Suppressor macrophage (primary cell): Measurements from ENCODE around the gene GLDN.
A peak's percentile ranks its signal among the peaks of the same experiment; 100 is the strongest.

Experiments used
- DNase-seq, 4 experiments: peaks; one replicate each; pipeline ENCODE4 v3.0.0-alpha.2; 2020 to 2022

Gene GLDN

DNA sequence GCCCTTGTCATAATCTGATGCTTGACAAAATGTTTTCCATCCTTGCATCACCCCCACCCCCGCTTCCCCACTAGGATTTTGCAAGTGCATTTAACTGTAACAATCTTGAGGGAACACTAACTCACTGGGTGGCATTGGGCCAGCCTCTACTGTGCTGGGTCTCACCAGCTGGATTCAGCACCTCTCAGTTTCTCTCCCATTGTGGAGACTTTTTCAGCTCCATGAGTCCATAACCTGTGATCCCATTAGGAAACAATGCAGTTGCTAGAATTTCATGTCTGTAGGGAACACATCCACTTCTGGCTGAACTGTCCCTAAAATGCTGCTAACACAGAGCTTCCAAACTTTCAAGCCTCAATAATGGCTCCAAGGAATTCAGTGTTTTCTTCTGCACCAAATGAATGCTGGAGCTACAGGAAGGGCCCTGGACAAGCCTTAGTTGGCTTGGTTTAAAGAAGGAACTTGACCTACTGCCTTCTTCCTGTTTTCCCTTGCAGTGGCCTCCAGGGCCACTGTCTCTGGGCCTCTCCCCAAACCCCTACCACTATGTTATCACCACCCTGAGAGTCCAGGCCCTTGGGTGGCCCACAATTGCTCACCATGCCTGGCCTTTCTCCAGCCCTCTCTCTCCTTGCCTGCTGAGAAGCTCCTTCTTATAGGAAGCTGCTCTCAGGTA lies 18.7 kb upstream of the GLDN start:
- peak; percentile 79 to 86 (median 82) for DNase-seq

GRCh38 chr15:51323749-51324148 lies 17.7 kb upstream of the GLDN start:
- DNase-seq = no peak

GRCh38 chr15:51325167-51325566 lies 16.3 kb upstream of the GLDN start:
- no peak for DNase-seq

DNA sequence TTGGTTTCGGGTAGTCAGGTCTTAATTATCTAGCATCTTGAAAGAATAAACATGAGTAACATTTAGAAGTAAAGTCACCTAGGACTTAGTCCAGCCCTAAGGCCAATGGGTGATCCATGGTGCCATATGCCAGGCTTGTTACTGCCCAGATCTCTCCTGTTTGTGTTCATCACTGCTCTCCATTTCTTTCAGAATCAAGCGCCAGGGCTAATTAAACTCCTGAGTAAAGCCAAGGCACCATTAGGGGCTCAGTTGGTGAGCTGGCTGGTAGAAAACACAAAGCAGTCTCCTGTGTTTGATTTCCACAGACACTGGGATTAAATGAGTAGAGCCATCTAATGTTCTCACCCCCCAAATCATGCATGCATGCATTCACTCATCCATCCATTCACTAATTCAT lies 14.4 kb upstream of the GLDN start:
- no peak for DNase-seq

- peak; percentile 28 to 63 (median 44) for DNase-seq
Measured at GRCh38 chr15:51328926-51329325, 12.5 kb upstream of the GLDN start.

- DNase-seq = no peak
Measured at GRCh38 chr15:51331141-51331540, 10.3 kb upstream of the GLDN start.

DNA sequence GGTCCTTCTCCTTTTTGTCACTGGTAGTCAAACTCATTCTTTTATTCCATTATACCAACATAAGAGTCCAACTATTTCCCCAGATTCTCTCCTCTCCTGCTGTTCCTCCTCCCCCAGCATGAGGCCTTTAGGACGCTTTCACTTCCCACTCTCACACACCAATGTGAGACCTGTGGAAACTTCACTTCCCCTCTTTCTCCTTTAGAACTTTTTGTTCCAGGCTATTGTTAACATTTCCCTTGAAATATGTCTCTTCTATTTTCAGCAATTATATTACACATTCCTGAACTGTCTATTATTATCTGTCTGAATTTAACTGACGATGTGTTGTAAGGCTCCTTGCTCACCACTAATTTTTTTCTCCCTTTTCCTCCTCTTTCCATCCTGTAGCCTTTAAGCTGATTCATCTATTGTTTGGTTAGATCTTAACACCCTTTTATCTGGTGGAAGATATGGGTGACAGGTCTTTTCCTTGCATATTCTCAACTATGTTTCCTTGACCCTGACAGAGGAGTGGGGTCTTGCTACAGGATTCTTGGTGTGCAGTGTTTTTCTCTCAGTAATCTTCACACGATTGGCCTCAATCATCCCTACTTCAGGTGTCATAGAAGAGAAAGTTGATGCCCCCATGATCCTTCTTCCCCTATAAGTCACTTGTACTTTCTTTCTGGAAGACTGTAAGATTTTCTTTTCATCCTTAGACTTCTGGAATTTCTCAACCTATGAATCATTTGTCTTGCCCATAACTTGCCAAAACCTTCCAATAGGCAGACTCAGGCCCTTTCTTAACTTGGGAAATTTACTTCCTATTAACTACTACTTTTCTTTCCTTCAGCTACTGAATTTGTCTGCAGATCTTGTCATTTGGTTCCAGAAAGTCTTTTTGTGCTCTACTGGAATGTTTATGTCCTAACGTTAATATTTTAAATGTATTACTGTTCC lies 9.0 kb upstream of the GLDN start:
- peak; percentile 59 to 84 (median 80) for DNase-seq

DNA sequence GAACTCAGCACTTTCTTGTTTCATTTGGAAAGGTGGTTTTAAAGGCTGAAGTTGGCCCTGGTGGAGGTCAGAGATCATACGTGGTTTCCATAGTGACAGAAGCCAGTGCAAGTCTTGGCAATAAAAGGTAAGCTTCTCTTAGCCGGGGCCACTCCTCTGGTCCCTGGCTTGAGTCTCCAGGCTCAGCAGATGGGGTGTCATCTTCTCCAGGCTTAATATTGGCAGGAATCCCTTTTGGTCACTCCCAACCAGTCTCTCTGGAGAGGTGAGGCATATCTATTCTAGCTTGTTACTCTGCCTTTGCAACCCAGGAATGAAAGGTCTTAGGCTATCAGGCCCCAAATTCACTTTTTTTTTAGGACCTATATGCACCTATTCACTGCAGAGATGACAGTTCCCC lies 7.9 kb upstream of the GLDN start:
- no peak for DNase-seq

GRCh38 chr15:51334011-51334451 lies 7.4 kb upstream of the GLDN start:
- peak; percentile 44 to 60 (median 57) for DNase-seq

GRCh38 chr15:51335087-51335486 lies 6.4 kb upstream of the GLDN start:
- DNase-seq = no peak

DNA sequence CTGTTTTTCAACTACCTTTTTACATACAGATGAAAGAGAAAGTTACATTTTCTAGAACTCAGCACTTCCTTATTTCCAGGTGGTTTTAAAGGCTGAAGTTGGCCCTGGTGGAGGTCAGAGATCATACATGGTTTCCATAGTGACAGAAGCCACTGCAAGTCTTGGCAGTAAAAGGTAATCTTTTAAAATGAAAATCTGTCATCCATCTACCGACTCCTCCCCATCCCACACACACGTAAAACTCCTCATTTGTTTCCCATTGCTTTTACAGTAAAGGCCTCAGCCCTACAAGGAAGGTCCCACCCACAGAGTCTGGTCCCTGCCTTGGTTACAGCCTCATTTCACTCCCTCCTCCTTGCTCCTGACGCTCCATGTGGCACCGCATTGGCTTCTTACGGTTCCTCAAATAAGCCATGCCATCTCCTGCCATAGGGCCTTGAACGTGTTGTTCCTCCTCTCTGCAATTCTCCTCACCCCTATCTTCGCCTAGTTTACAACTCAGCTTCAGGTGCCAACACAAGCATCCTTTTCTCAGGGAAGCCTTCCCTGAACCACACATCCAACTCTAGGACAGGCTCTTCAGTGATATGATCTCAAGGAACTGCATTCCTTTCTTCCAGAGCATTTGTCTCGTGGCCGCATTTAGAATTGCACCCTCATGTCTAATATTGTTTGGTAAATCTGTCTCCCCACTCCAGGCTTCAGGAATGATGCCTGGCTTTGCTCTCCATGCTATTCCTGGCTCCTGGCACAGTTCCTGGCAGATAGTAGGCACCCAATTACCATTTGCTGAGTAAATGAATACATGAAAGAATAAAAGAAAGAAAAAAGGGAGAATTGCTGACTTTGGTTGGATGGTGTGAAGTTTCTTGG lies 5.7 kb upstream of the GLDN start:
- DNase-seq = no peak

DNA sequence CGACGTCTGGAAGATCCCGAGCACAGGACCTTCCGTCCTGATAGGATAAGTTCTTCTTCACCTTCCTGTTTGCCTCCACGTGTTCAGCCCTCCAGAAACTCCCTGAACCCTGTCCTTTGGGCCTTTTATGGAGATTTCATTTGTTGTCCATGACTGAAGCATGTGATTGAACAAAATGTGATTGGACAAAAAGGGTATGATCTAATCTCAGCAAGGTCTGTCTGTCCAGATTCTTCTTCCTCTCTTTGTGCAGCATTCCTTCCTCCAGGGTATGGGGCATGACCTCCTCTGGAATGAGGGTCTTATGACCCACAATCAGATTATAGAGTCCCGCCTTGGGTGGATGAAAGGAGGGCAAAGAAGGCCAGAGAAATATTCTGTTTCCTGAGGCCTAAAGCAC lies 3.0 kb upstream of the GLDN start, which contains the start of gene CYP19A1:
CYP19A1 (minus strand) TSS at position 101 of the 400 bp plus-strand sequence. CDS start 95,684 bp downstream, outside the sequence.
- no peak for DNase-seq

- no peak for DNase-seq
Measured at GRCh38 chr15:51342227-51342999, 958 bp downstream of the GLDN start.

- no peak for DNase-seq
Measured at GRCh38 chr15:51343466-51343865, 2.0 kb downstream of the GLDN start.

DNA sequence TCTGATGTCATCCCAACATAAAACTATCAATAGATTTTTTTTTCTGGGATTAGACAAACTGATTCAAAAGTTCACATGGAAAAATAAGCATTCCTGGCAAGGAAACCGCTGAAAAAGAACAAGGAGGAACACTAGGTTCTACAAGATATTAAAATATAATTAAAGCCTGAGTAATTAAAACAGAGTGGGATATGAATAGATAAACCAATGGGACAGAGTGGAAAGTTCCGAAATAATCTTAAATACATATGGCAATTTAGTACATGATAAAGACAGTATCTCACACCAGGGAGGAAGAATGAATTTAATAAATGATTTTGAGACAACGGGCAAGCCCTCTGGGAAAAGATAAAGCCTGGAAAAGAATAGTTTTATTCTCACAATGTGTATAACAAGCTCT lies 4.7 kb downstream of the GLDN start:
- DNase-seq = no peak

DNA sequence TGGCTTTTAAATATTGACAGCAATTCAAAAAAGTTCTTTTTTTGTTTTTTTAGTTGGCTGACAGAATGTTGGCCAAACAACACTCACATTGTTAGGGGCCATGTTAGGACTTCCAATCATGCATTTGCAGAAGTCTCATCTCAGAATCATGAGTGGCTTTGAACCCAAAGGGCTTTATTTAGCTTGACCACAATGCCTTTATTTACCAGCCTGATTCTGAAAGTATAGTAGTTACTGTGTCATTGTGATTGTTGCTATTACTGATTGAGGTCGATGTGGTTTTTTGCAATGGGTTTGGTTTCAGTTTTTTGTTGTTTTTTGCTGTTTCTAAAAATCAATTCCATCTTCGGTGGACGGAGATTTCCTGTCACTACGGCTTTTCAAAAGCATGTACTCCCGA lies 7.2 kb downstream of the GLDN start:
- no peak for DNase-seq

GRCh38 chr15:51349156-51349844 lies 7.8 kb downstream of the GLDN start:
- no peak for DNase-seq

GRCh38 chr15:51350723-51351122 lies 9.3 kb downstream of the GLDN start:
- no peak for DNase-seq

DNA sequence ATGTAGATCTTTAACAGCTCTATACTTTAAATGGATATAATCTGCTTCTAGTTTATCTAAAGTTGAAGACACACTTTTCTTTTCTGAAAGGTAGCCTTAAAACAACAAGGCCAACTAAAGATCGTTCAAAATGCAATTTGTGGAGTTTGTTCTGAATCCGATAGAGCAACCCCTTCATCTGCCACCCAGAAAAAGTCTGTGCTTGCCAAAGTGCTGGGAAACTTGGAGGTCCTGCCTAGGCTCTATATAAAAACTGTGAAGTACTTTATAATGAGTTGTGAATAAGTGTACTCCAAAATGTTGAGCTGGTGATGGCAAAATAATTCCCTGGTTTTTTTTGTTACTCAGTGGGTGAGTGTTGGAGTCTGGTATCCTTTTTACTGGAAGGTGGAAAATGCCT lies 12.5 kb downstream of the GLDN start:
- no peak for DNase-seq

GRCh38 chr15:51355096-51355495 lies 13.6 kb downstream of the GLDN start:
- no peak for DNase-seq

DNA sequence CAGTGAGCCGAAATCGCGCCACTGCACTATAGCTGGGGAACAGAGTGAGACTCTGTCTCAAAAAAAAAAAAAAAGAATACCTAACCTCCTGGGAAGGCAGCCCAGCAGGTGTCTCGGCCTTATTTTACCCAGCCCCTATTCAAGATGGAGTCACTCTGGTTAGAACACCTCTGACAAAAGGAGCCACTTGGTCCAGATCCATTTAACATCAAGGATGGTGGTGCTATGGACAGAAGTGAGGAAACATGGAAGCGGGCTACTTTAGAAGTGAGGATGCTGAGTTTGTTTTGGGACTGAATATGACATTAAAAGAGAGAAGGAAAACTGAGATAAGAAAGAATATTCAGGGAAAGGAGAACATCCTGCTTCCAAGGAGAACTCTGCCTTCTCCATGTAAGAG lies 14.7 kb downstream of the GLDN start:
- DNase-seq = no peak
